Duodenal mucosa (tissue), 2 donors: ENCODE measurements around the gene PCDHGA10.
"Not testable (repeated sequence)": the region's sequence is repeated elsewhere in the genome, so short reads cannot be mapped to it uniquely, and the experiment has no call there.

Source experiments
- H3K27ac ChIP-seq: one replicate; pipeline ENCODE4 v1.7.0; 2013; ENCODE audit warnings: low read depth, low read length
- H3K27me3 ChIP-seq, 2 donors: one replicate each; pipeline ENCODE4 v1.7.0; 2013; ENCODE audit warnings: low read length in 2 of 2, control low read depth in 1 of 2; ENCODE audit not compliant: insufficient read depth in 2 of 2, control insufficient read depth in 1 of 2
- H3K36me3 ChIP-seq, 2 donors: one replicate each; pipeline ENCODE4 v1.7.0; 2013; ENCODE audit warnings: low read length in 2 of 2, control low read depth in 1 of 2; ENCODE audit not compliant: insufficient read depth in 2 of 2, control insufficient read depth in 1 of 2
- H3K4me1 ChIP-seq, 2 donors: one replicate each; pipeline ENCODE4 v1.7.0; 2013; ENCODE audit warnings: low read length in 2 of 2, control low read depth in 1 of 2; ENCODE audit not compliant: insufficient read depth in 2 of 2, control insufficient read depth in 1 of 2
- H3K4me3 ChIP-seq, 2 donors: one replicate each; pipeline ENCODE4 v1.7.0; 2013; ENCODE audit warnings: low read length in 2 of 2, low read depth in 1 of 2
- H3K9ac ChIP-seq, 2 donors: one replicate each; pipeline ENCODE4 v1.7.0; 2013; ENCODE audit warnings: low read length in 2 of 2, low read depth in 1 of 2
- H3K9me3 ChIP-seq, 2 donors: one replicate each; pipeline ENCODE4 v1.7.0; 2013; ENCODE audit warnings: low read length in 2 of 2, control low read depth in 1 of 2; ENCODE audit not compliant: control insufficient read depth in 1 of 2

The PCDHGA10 gene

DNA sequence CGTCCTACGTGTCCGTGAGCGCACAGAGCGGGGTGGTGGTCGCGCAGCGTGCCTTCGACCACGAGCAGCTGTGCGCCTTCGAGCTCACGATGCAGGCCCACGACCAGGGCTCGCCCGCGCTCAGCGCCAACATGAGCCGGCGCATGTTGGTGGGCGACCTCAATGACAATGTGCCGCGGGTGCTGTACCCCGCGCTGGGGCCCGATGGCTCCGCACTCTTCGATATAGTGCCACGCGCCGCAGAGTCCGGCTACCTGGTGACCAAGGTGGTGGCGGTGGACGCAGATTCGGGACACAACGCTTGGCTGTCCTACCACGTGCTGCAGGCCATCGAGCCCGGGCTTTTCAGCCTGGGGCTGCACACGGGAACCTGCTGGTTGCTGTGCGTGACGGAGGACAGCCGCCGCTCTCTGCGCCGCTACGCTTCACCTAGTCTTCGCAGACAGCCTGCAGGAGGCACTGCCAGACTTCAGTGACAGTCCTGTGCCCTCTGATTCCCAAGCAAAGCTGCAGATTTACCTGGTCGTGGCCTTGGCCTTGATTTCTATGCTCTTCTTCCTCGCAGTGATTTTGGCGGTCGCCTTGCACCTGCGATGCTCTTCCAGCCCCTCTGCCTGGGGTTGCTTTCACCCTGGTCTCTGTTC lies 15.1 kb downstream of the PCDHGA10 start:
- Histone ChIP-seq H3K9me3 (peaks cover 56 to 73% of the 10 kb centered on the region in 2 donors), H3K4me3 (no peak overlapping the region)

DNA sequence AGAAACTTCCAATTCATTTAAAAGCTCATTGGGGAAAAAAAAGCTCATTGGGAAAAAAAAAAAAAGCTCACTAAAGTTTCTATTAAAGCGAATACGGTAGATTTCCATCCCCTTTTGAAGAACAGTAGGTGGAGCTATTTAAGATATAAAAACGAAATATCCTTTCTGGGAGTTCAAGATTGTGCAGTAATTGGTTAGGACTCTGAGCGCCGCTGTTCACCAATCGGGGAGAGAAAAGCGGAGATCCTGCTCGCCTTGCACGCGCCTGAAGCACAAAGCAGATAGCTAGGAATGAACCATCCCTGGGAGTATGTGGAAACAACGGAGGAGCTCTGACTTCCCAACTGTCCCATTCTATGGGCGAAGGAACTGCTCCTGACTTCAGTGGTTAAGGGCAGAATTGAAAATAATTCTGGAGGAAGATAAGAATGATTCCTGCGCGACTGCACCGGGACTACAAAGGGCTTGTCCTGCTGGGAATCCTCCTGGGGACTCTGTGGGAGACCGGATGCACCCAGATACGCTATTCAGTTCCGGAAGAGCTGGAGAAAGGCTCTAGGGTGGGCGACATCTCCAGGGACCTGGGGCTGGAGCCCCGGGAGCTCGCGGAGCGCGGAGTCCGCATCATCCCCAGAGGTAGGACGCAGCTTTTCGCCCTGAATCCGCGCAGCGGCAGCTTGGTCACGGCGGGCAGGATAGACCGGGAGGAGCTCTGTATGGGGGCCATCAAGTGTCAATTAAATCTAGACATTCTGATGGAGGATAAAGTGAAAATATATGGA lies 17.7 kb downstream of the PCDHGA10 start, which contains the start of gene PCDHGA12:
Gene PCDHGA12 (plus strand): TSS at position 176 of the 782 bp plus-strand sequence. CDS start 253 bp downstream, at position 429.
- Histone ChIP-seq H3K9me3 (peaks cover 51 to 55% of the 10 kb centered on the region in 2 donors), H3K4me1 (no peaks in the 10 kb centered on the region), H3K27ac (no peak within 1 kb of the TSS), H3K9ac (no peak within 1 kb of the TSS), H3K4me3 (peak within 1 kb of the TSS; percentile 32 to 35), H3K36me3 (no peaks in the 10 kb centered on the region), H3K27me3 (no peaks in the 10 kb centered on the region)

More for the DNA sequence above, 15.1 kb downstream of the PCDHGA10 start:
- Histone ChIP-seq H3K36me3 (no peaks in the 10 kb centered on the region), H3K9ac (no peak overlapping the region), H3K27me3 (no peaks in the 10 kb centered on the region), H3K27ac (no peak overlapping the region), H3K4me1 (no peaks in the 10 kb centered on the region)

DNA sequence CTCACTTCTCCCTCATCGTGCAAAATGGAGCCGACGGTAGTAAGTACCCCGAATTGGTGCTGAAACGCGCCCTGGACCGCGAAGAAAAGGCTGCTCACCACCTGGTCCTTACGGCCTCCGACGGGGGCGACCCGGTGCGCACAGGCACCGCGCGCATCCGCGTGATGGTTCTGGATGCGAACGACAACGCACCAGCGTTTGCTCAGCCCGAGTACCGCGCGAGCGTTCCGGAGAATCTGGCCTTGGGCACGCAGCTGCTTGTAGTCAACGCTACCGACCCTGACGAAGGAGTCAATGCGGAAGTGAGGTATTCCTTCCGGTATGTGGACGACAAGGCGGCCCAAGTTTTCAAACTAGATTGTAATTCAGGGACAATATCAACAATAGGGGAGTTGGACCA lies 18.5 kb downstream of the PCDHGA10 start:
- Histone ChIP-seq H3K4me1 (no peaks in the 10 kb centered on the region), H3K9me3 (peaks cover 43 to 49% of the 10 kb centered on the region in 2 donors), H3K27me3 (no peaks in the 10 kb centered on the region), H3K9ac (no peak overlapping the region), H3K4me3 (peak overlapping the region in 1 of 2 donors; percentile 32), H3K27ac (no peak overlapping the region), H3K36me3 (no peaks in the 10 kb centered on the region)

- Histone ChIP-seq H3K4me3 (peak overlapping the region in 1 of 2 donors; percentile 9), H3K9me3 (peaks cover 35 to 40% of the 10 kb centered on the region in 2 donors)
- not testable (repeated sequence) for H3K27ac ChIP-seq, H3K27me3 ChIP-seq, H3K4me1 ChIP-seq, H3K9ac ChIP-seq, H3K36me3 ChIP-seq
These were observed 19.5 kb downstream of the PCDHGA10 start for GRCh38 chr5:141432308-141432707.

DNA sequence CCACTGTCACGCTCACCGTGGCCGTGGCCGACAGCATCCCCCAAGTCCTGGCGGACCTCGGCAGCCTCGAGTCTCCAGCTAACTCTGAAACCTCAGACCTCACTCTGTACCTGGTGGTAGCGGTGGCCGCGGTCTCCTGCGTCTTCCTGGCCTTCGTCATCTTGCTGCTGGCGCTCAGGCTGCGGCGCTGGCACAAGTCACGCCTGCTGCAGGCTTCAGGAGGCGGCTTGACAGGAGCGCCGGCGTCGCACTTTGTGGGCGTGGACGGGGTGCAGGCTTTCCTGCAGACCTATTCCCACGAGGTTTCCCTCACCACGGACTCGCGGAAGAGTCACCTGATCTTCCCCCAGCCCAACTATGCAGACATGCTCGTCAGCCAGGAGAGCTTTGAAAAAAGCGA lies 19.9 kb downstream of the PCDHGA10 start:
- not testable (repeated sequence) for H3K9ac ChIP-seq, H3K36me3 ChIP-seq, H3K4me3 ChIP-seq, H3K27me3 ChIP-seq, H3K4me1 ChIP-seq, H3K27ac ChIP-seq
- peaks cover 31 to 36% of the 10 kb centered on the region in 2 donors for H3K9me3 ChIP-seq

DNA sequence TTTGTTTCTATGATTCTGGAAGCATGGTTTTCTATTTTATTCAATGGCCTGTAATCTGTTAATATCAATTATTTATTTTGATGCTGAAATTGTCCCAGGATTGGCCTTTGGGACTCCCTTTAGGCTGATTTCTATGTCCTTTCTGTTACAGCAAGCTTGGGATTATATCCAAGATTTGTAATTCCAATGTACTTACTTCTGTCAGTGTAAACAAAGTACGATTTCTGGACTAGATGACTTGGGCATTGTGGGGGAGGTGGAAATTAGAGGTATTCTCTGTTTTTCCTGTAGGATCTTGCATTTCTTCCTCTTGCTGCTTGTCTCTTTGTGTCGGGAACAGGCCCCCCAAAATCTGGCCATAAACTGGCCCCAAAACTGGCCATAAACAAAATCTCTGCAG lies 21.2 kb downstream of the PCDHGA10 start:
- no peaks in the 10 kb centered on the region for H3K27me3 ChIP-seq
- no peak overlapping the region for H3K27ac ChIP-seq
- no peak overlapping the region for H3K4me3 ChIP-seq
- no peaks in the 10 kb centered on the region for H3K36me3 ChIP-seq
- peaks cover 21 to 29% of the 10 kb centered on the region in 2 donors for H3K9me3 ChIP-seq
- H3K4me1 ChIP-seq, result no peaks in the 10 kb centered on the region
- H3K9ac ChIP-seq, result no peak overlapping the region

DNA sequence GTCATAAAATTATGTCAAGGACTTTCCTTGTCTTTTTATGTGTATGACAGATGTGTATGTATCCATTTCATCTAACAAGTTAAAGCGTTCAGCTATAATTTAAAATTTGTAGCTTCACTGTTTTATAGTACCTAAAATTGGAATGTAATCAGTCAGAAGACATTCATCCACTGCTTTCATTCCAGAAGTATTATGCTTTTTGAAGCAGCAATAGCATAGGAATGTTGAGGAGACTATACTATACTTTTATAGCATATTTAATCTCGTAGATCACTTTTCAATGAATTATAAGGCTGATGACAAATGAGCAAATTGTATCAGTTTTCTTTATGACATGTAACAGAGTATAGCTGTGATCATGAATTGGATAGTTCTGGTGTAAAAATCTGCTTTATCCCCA lies 24.4 kb downstream of the PCDHGA10 start:
- H3K36me3 ChIP-seq, result no peaks in the 10 kb centered on the region
- H3K27me3 ChIP-seq, result no peaks in the 10 kb centered on the region
- H3K4me1 ChIP-seq, result no peaks in the 10 kb centered on the region
- H3K27ac ChIP-seq, result no peak overlapping the region
- no peak overlapping the region for H3K9ac ChIP-seq
- peaks cover 13 to 25% of the 10 kb centered on the region in 2 donors for H3K9me3 ChIP-seq
- no peak overlapping the region for H3K4me3 ChIP-seq

DNA sequence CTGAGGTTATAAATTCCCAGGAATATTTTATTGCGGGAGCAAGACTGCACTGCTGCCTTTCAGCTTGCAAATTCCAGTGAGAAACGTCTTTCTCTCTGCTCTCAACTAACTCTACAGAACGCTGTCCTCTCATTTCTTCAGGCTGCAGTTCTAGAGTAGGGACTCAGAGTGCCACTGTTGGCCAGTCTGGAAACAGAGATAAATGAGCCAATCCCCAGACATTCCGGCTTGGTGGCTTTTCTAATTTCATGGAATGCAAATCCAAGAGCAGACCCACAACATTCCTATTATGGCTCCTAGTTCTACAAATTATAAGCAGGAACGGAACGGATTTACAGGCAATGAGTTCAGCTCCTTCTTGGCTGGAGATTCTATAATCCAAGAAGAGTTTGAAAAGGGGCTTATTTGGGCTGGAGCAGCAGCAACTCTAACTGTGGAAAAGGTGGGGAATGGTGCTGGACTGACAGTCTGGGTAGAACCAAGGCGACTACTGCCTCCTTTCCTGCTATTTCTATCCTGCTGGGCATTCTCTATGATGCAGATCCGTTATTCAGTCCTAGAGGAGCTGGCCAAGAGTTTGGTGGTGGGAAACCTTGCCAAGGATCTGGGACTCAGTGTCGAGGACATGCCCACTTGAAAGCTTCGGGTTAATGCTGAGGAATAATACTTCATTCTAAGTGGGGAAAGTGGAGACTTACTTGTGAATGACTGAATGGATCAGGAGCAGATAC lies 26.8 kb downstream of the PCDHGA10 start:
- no peak overlapping the region for H3K9ac ChIP-seq
- H3K4me3 ChIP-seq, result no peak overlapping the region
- no peaks in the 10 kb centered on the region for H3K36me3 ChIP-seq
- no peaks in the 10 kb centered on the region for H3K4me1 ChIP-seq
- H3K27ac ChIP-seq, result no peak overlapping the region
- peaks cover 9 to 17% of the 10 kb centered on the region in 2 donors for H3K9me3 ChIP-seq
- no peaks in the 10 kb centered on the region for H3K27me3 ChIP-seq

- H3K4me3 ChIP-seq, result no peak overlapping the region
- peaks cover 9 to 17% of the 10 kb centered on the region in 2 donors for H3K9me3 ChIP-seq
- H3K36me3 ChIP-seq, result no peaks in the 10 kb centered on the region
- H3K27me3 ChIP-seq, result no peaks in the 10 kb centered on the region
- no peak overlapping the region for H3K27ac ChIP-seq
- H3K4me1 ChIP-seq, result no peaks in the 10 kb centered on the region
- H3K9ac ChIP-seq, result no peak overlapping the region
These were observed 27.6 kb downstream of the PCDHGA10 start for GRCh38 chr5:141440341-141440740.
